WTC11 (cell line): Measurements from ENCODE around the gene CTDNEP1. TPM values are rescaled to one million over a fixed set of nuclear protein-coding genes. Genes with fewer than 3 reads are reported as not detected.
A peak's percentile ranks its signal among the peaks of the same experiment; 100 is the strongest.

ENCODE experiments used
- ATAC-seq: fragments of 200-7000 bp; cut with Tn5 transposase; 2 replicates; pipeline ENCODE4 v1.10.0; 2021; ENCODE audit warnings: mild to moderate bottlenecking, moderate library complexity
- CTCF ChIA-PET: fragments of 300-600 bp; sonication (Branson Sonifier 250); formaldehyde crosslinking; loops from one replicate; lab custom pipeline; 2021; ENCODE audit warnings: antibody characterized with exemption; lab: Charles Lee
- POLR2A ChIA-PET: fragments of 350-600 bp; sonication (Branson Sonifier 250); formaldehyde crosslinking; loops from one replicate; lab custom pipeline; 2021; ENCODE audit warnings: antibody characterized with exemption; lab: Charles Lee
- DNase-seq: peaks from one replicate; pipeline ENCODE4 v3.0.0; 2021; ENCODE audit warnings: low spot score
- H3K27ac Mint-ChIP-seq: 2 replicates; pipeline ENCODE4 v1.8.0; 2021; ENCODE audit warnings: mixed read lengths
- H3K27me3 Mint-ChIP-seq: 2 replicates; pipeline ENCODE4 v1.8.0; 2021; ENCODE audit warnings: low read depth, mild to moderate bottlenecking, moderate library complexity, mixed read lengths
- H3K36me3 Mint-ChIP-seq: 2 replicates; pipeline ENCODE4 v1.8.0; 2021; ENCODE audit warnings: mixed read lengths
- H3K4me1 Mint-ChIP-seq: 2 replicates; pipeline ENCODE4 v1.8.0; 2022; ENCODE audit warnings: mixed read lengths
- H3K4me3 Mint-ChIP-seq: 2 replicates; pipeline ENCODE4 v1.8.0; 2021; ENCODE audit warnings: mild to moderate bottlenecking, moderate library complexity, mixed read lengths
- H3K9me3 Mint-ChIP-seq: 2 replicates; pipeline ENCODE4 v1.8.0; 2021; ENCODE audit warnings: mixed read lengths
- FOXK1 ChIP-seq: sonication (generic); formaldehyde crosslinking; IDR thresholded peaks from 2 replicates; pipeline ENCODE4 v1.8.0; 2022; ENCODE audit warnings: mild to moderate bottlenecking, moderate library complexity, missing genetic modification reagents
- IRF2 ChIP-seq: sonication (generic); formaldehyde crosslinking; IDR thresholded peaks from 2 replicates; pipeline ENCODE4 v1.8.0; 2022; ENCODE audit warnings: low read depth, missing genetic modification reagents, borderline replicate concordance
- JUN ChIP-seq: sonication (generic); formaldehyde crosslinking; IDR thresholded peaks from 2 replicates; pipeline ENCODE4 v1.8.0; 2023; ENCODE audit warnings: mild to moderate bottlenecking, missing genetic modification reagents
- NFATC4 ChIP-seq: fragments of 250-450 bp; sonication (Bioruptor Pico); IDR thresholded peaks from 2 replicates; pipeline ENCODE4 v1.9.0; 2021; ENCODE audit warnings: mild to moderate bottlenecking
- ZNF423 ChIP-seq: fragments of 250-450 bp; sonication (Bioruptor Pico); IDR thresholded peaks from 2 replicates; pipeline ENCODE4 v2.1.2; 2022; ENCODE audit warnings: mild to moderate bottlenecking, moderate library complexity
- ZNF671 ChIP-seq: fragments of 250-450 bp; sonication (Bioruptor Pico); IDR thresholded peaks from 2 replicates; pipeline ENCODE4 v1.8.0; 2021; ENCODE audit warnings: mild to moderate bottlenecking
- total RNA-seq: library from RNA; stranded (reverse); gene quantifications from 3 replicates; pipeline ENCODE4 v1.2.3, GENCODE V29; 2021
- TF ChIP-seq, protein P1 (sequence below): sonication (generic); formaldehyde crosslinking; IDR thresholded peaks from 2 replicates; pipeline ENCODE4 v1.8.0; 2022; ENCODE audit warnings: mild to moderate bottlenecking, missing genetic modification reagents
- TF ChIP-seq, protein P2 (sequence below): sonication (generic); formaldehyde crosslinking; IDR thresholded peaks from 2 replicates; pipeline ENCODE4 v1.8.1; 2023; ENCODE audit warnings: mild to moderate bottlenecking, missing genetic modification reagents, moderate library complexity
- TF ChIP-seq, protein P3 (sequence below): fragments of 250-450 bp; sonication (Bioruptor Pico); IDR thresholded peaks from 2 replicates; pipeline ENCODE4 v1.9.0; 2021; ENCODE audit warnings: mild to moderate bottlenecking
- TF ChIP-seq, protein P4 (sequence below): sonication (generic); formaldehyde crosslinking; IDR thresholded peaks from 2 replicates; pipeline ENCODE4 v1.8.0; 2022; ENCODE audit warnings: mild to moderate bottlenecking, missing genetic modification reagents
- TF ChIP-seq, protein P5 (sequence below): fragments of 250-450 bp; sonication (Bioruptor Pico); conservative IDR thresholded peaks from 2 replicates; pipeline ENCODE4 v1.9.0; 2021; ENCODE audit warnings: mild to moderate bottlenecking
- TF ChIP-seq, protein P6 (sequence below): sonication (generic); formaldehyde crosslinking; IDR thresholded peaks from 2 replicates; pipeline ENCODE4 v1.8.1; 2022; ENCODE audit warnings: mild to moderate bottlenecking, moderate library complexity, missing genetic modification reagents
- TF ChIP-seq, protein P7 (sequence below): sonication (generic); formaldehyde crosslinking; IDR thresholded peaks from 2 replicates; pipeline ENCODE4 v1.8.0; 2022; ENCODE audit warnings: mild to moderate bottlenecking, missing genetic modification reagents
- TF ChIP-seq, protein P8 (sequence below): sonication (generic); formaldehyde crosslinking; IDR thresholded peaks from 2 replicates; pipeline ENCODE4 v1.8.0; 2023; ENCODE audit warnings: missing genetic modification reagents, mild to moderate bottlenecking, borderline replicate concordance
- TF ChIP-seq, protein P9 (sequence below): sonication (generic); formaldehyde crosslinking; IDR thresholded peaks from 2 replicates; pipeline ENCODE4 v1.8.1; 2023; ENCODE audit warnings: mild to moderate bottlenecking, missing genetic modification reagents, moderate library complexity

The CTDNEP1 gene
- total RNA-seq, 1 experiment from 2014 or later, result 127 TPM

DNA sequence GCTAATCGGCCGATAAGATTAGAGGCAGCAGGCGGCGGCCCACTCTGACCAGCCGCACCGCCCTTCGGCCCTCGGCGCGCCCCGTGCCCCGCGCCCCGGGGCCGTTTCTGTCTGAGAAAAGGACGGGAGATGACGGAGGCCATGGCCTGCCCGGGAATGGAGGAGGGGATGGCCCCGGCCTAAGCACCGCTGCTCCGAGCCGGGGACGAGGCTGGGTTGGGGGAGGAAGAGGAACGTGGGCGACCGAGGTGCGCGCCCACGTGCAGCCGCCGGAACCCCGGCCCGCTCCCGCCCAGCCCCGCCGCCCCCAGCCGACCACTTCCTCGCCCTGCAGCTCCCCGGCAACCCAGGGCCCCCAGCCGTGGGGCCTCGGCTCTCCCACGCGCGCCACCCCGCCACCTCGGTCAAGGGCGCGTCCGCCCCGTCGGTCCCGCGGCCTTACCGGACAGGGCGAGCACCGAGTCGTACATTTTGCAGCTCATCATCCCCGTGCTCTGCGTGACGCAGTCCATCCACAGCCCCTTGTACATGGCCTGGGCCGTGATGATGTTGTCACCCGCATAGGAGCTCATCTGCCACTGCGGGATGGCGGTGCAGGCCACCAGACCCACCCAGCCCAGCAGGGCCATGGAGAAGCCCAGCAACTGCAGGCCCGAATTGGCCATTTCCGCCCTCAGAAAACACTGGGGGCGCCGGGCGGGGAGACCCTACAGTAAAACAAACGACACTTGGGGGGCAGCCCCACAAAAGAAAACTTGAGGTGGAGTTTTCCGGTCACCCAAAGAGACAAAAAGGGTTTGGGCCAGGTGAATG, 10.1 kb upstream of the CTDNEP1 start:
- CTCF ChIA-PET, result interaction anchor here (1.1 to 1.4 kb wide), 2 partner anchors 13 to 19 kb away, joined by 3 to 4 read pairs; no protein-coding TSS in a partner anchor
- POLR2A ChIA-PET, result interaction anchor here (1.0 kb wide), 2 partner anchors 10 to 19 kb away, joined by 5 to 6 read pairs; partner anchors contain the start of genes CTDNEP1 and GABARAP
- Mint-ChIP-seq H3K36me3 (peaks cover 9% of the 10 kb centered on the region), H3K4me3 (peak overlapping the region; percentile 98), H3K27ac (peak overlapping the region; percentile 99), H3K9me3 (no peaks in the 10 kb centered on the region), H3K4me1 (peaks cover 23% of the 10 kb centered on the region), H3K27me3 (no peaks in the 10 kb centered on the region)
- DNase-seq (peak; percentile 27), ATAC-seq (no peak)
- TF ChIP-seq, protein P1, sequence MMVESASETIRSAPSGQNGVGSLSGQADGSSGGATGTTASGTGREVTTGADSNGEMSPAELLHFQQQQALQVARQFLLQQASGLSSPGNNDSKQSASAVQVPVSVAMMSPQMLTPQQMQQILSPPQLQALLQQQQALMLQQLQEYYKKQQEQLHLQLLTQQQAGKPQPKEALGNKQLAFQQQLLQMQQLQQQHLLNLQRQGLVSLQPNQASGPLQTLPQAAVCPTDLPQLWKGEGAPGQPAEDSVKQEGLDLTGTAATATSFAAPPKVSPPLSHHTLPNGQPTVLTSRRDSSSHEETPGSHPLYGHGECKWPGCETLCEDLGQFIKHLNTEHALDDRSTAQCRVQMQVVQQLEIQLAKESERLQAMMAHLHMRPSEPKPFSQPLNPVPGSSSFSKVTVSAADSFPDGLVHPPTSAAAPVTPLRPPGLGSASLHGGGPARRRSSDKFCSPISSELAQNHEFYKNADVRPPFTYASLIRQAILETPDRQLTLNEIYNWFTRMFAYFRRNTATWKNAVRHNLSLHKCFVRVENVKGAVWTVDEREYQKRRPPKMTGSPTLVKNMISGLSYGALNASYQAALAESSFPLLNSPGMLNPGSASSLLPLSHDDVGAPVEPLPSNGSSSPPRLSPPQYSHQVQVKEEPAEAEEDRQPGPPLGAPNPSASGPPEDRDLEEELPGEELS (CRISPR knock-in tag), result peak; percentile 53; the same call in 1 of the 2 replicates
- TF ChIP-seq, protein P2, sequence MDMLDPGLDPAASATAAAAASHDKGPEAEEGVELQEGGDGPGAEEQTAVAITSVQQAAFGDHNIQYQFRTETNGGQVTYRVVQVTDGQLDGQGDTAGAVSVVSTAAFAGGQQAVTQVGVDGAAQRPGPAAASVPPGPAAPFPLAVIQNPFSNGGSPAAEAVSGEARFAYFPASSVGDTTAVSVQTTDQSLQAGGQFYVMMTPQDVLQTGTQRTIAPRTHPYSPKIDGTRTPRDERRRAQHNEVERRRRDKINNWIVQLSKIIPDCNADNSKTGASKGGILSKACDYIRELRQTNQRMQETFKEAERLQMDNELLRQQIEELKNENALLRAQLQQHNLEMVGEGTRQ (CRISPR knock-in tag), result peak; percentile 5; the same call in 1 of the 2 replicates
- TF ChIP-seq, protein P3, sequence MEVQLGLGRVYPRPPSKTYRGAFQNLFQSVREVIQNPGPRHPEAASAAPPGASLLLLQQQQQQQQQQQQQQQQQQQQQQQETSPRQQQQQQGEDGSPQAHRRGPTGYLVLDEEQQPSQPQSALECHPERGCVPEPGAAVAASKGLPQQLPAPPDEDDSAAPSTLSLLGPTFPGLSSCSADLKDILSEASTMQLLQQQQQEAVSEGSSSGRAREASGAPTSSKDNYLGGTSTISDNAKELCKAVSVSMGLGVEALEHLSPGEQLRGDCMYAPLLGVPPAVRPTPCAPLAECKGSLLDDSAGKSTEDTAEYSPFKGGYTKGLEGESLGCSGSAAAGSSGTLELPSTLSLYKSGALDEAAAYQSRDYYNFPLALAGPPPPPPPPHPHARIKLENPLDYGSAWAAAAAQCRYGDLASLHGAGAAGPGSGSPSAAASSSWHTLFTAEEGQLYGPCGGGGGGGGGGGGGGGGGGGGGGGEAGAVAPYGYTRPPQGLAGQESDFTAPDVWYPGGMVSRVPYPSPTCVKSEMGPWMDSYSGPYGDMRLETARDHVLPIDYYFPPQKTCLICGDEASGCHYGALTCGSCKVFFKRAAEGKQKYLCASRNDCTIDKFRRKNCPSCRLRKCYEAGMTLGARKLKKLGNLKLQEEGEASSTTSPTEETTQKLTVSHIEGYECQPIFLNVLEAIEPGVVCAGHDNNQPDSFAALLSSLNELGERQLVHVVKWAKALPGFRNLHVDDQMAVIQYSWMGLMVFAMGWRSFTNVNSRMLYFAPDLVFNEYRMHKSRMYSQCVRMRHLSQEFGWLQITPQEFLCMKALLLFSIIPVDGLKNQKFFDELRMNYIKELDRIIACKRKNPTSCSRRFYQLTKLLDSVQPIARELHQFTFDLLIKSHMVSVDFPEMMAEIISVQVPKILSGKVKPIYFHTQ, result 0 out of 2 replicates have a peak, but pooled peaks have one; percentile 16
- TF ChIP-seq NFATC4 (CRISPR knock-in tag), result peak; percentile 66; the same call in 1 of the 2 replicates
- TF ChIP-seq, protein P4, sequence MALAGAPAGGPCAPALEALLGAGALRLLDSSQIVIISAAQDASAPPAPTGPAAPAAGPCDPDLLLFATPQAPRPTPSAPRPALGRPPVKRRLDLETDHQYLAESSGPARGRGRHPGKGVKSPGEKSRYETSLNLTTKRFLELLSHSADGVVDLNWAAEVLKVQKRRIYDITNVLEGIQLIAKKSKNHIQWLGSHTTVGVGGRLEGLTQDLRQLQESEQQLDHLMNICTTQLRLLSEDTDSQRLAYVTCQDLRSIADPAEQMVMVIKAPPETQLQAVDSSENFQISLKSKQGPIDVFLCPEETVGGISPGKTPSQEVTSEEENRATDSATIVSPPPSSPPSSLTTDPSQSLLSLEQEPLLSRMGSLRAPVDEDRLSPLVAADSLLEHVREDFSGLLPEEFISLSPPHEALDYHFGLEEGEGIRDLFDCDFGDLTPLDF (CRISPR knock-in tag), result 0 out of 2 replicates have a peak, but pooled peaks have one; percentile 6
- TF ChIP-seq, protein P5, sequence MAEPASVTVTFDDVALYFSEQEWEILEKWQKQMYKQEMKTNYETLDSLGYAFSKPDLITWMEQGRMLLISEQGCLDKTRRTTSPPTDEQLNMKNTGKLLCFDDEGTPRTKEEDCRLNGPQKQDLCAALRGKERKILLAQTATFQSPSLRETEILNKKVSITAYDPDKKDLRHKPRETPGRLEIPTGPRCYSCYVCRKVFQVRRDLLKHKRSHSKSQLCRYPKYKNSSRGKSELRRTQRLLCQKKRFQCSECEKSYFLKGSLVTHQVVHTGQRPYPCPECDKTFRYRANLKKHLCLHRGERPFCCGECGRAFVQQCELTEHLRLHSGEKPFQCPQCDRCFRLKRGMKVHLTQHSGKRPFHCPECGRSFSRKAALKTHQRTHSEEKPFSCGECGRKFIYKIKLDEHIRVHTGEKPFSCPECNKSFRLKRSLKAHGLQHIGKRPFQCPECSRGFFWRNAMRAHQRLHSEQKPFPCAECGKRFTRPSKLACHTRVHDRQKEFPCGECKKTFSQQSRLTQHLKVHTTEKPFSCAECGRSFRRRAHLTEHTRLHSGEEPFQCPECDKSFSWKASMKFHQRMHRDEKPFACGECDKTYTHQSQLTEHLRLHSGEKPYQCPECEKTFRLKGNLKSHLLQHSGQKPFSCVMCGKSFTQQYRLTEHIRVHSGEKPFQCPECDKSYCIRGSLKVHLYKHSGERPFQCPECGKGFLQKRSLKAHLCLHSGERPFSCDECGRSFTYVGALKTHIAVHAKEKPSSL (CRISPR knock-in tag), result no peak
- TF ChIP-seq, protein P6, sequence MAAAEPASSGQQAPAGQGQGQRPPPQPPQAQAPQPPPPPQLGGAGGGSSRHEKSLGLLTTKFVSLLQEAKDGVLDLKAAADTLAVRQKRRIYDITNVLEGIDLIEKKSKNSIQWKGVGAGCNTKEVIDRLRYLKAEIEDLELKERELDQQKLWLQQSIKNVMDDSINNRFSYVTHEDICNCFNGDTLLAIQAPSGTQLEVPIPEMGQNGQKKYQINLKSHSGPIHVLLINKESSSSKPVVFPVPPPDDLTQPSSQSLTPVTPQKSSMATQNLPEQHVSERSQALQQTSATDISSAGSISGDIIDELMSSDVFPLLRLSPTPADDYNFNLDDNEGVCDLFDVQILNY (CRISPR knock-in tag), result 0 out of 2 replicates have a peak, but pooled peaks have one; percentile 14
- TF ChIP-seq ZNF671 (CRISPR knock-in tag), result 0 out of 2 replicates have a peak, but pooled peaks have one; percentile 42
- TF ChIP-seq ZNF423 (CRISPR knock-in tag), result no peak
- 0 out of 2 replicates have a peak, but pooled peaks have one; percentile 7 for TF ChIP-seq JUN
- TF ChIP-seq, protein P7, sequence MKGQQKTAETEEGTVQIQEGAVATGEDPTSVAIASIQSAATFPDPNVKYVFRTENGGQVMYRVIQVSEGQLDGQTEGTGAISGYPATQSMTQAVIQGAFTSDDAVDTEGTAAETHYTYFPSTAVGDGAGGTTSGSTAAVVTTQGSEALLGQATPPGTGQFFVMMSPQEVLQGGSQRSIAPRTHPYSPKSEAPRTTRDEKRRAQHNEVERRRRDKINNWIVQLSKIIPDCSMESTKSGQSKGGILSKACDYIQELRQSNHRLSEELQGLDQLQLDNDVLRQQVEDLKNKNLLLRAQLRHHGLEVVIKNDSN (CRISPR knock-in tag), result 0 out of 2 replicates have a peak, but pooled peaks have one; percentile 7
- peak; percentile 13; the same call in 1 of the 2 replicates for TF ChIP-seq FOXK1 (CRISPR knock-in tag)
- TF ChIP-seq, protein P8, sequence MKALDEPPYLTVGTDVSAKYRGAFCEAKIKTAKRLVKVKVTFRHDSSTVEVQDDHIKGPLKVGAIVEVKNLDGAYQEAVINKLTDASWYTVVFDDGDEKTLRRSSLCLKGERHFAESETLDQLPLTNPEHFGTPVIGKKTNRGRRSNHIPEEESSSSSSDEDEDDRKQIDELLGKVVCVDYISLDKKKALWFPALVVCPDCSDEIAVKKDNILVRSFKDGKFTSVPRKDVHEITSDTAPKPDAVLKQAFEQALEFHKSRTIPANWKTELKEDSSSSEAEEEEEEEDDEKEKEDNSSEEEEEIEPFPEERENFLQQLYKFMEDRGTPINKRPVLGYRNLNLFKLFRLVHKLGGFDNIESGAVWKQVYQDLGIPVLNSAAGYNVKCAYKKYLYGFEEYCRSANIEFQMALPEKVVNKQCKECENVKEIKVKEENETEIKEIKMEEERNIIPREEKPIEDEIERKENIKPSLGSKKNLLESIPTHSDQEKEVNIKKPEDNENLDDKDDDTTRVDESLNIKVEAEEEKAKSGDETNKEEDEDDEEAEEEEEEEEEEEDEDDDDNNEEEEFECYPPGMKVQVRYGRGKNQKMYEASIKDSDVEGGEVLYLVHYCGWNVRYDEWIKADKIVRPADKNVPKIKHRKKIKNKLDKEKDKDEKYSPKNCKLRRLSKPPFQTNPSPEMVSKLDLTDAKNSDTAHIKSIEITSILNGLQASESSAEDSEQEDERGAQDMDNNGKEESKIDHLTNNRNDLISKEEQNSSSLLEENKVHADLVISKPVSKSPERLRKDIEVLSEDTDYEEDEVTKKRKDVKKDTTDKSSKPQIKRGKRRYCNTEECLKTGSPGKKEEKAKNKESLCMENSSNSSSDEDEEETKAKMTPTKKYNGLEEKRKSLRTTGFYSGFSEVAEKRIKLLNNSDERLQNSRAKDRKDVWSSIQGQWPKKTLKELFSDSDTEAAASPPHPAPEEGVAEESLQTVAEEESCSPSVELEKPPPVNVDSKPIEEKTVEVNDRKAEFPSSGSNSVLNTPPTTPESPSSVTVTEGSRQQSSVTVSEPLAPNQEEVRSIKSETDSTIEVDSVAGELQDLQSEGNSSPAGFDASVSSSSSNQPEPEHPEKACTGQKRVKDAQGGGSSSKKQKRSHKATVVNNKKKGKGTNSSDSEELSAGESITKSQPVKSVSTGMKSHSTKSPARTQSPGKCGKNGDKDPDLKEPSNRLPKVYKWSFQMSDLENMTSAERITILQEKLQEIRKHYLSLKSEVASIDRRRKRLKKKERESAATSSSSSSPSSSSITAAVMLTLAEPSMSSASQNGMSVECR (CRISPR knock-in tag), result peak; percentile 79
- TF ChIP-seq IRF2 (CRISPR knock-in tag), result 0 out of 2 replicates have a peak, but pooled peaks have one; percentile 52
- TF ChIP-seq, protein P9, sequence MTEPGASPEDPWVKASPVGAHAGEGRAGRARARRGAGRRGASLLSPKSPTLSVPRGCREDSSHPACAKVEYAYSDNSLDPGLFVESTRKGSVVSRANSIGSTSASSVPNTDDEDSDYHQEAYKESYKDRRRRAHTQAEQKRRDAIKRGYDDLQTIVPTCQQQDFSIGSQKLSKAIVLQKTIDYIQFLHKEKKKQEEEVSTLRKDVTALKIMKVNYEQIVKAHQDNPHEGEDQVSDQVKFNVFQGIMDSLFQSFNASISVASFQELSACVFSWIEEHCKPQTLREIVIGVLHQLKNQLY (CRISPR knock-in tag), result no peak
